Breast epithelium (tissue), 4 donors: ENCODE data around the gene ZC3H7B. TPM values are rescaled to one million over a fixed set of nuclear protein-coding genes. Genes with fewer than 3 reads are reported as not detected.

Source experiments
- DNase-seq, 2 donors: peaks; one replicate each; pipeline ENCODE4 v3.0.0-alpha.2; 2019; ENCODE audit warnings: low spot score in 2 of 2
- H3K27ac ChIP-seq, 2 donors: fragments of 200-600 bp; sonication (generic) in 1 of 2; one replicate each; pipeline ENCODE4 v1.5.1; 2016 to 2019; ENCODE audit warnings: mild to moderate bottlenecking in 1 of 2
- H3K27me3 ChIP-seq, 2 donors: fragments of 200-600 bp; sonication (generic) in 1 of 2; one replicate each; pipeline versions ENCODE4 v1.5.1 to v1.6.0; 2017 to 2019; ENCODE audit warnings: control low read depth in 1 of 2, mild to moderate bottlenecking in 1 of 2
- H3K36me3 ChIP-seq: fragments of 200-600 bp; one replicate; pipeline ENCODE4 v1.5.1; 2019
- H3K4me1 ChIP-seq, 2 donors: fragments of 200-600 bp; sonication (generic); one replicate each; pipeline ENCODE4 v1.5.1; 2016 to 2019; ENCODE audit warnings: control low read depth in 1 of 2
- H3K4me3 ChIP-seq, 3 donors: fragments of 200-600 bp; sonication (generic); 1 replicate in 2 of 3; 2 replicates in 1 of 3; pipeline ENCODE4 v1.5.1; 2016 to 2019; ENCODE audit warnings: mild to moderate bottlenecking in 3 of 3, moderate library complexity in 2 of 3
- H3K9me3 ChIP-seq, 2 donors: fragments of 200-600 bp; sonication (generic) in 1 of 2; one replicate each; pipeline ENCODE4 v1.5.1; 2016 to 2019; ENCODE audit warnings: control low read depth in 1 of 2
- CTCF ChIP-seq, 3 donors: fragments of 450-650 bp; IDR thresholded peaks; one replicate each; pipeline ENCODE4 v1.5.1; 2016 to 2017; ENCODE audit warnings: antibody characterized with exemption in 3 of 3, mild to moderate bottlenecking in 3 of 3, moderate library complexity in 3 of 3
- POLR2A ChIP-seq: fragments of 450-650 bp; IDR thresholded peaks from one replicate; pipeline ENCODE4 v1.6.1; 2016; ENCODE audit warnings: antibody characterized with exemption, mild to moderate bottlenecking, moderate library complexity
- POLR2AphosphoS5 ChIP-seq, 3 donors: sonication (generic); formaldehyde crosslinking; IDR thresholded peaks; one replicate each; pipeline ENCODE4 v1.6.1; 2017; ENCODE audit warnings: antibody characterized with exemption in 3 of 3
- intact Hi-C: fragments of 100-400 bp; cut with DNase I; formaldehyde crosslinking; loops from one replicate; pipeline ENCODE4 v1.15.1; 2023; ENCODE audit warnings: low total_unique reads
- total RNA-seq, 3 donors: library from RNA; depleted of rRNA; stranded (reverse); fragments of >200 nt; gene quantifications; one replicate each; pipeline ENCODE4 v1.1.0, GENCODE V29; 2016

Gene ZC3H7B
- total RNA-seq, 3 donors from 2014 or later: 24.0 to 33.1 (median 32.2) TPM

GRCh38 chr22:41315586-41315985 is 14.3 kb downstream of the ZC3H7B start:
- no peak overlapping the region for H3K27ac ChIP-seq
- no peaks in the 10 kb centered on the region for H3K27me3 ChIP-seq
- intact Hi-C loops: no loop called here
- TF ChIP-seq POLR2A (no peak), POLR2AphosphoS5 (IDR thresholded peaks at IDR 0.05) (no peak), CTCF (IDR thresholded peaks at IDR 0.05) (no peak)
- H3K9me3 ChIP-seq: no peaks in the 10 kb centered on the region
- DNase-seq: no peak
- H3K4me1 ChIP-seq: no peaks in the 10 kb centered on the region
- no peak overlapping the region for H3K4me3 ChIP-seq
- no peaks in the 10 kb centered on the region for H3K36me3 ChIP-seq

GRCh38 chr22:41320416-41321240 is 19.3 kb downstream of the ZC3H7B start:
- DNase-seq: no peak
- intact Hi-C loops: no loop called here
- no peak overlapping the region for H3K27ac ChIP-seq

GRCh38 chr22:41324821-41325528 is 23.6 kb downstream of the ZC3H7B start:
- no peaks in the 10 kb centered on the region for H3K36me3 ChIP-seq
- H3K4me3 ChIP-seq: no peak overlapping the region
- no peak for TF ChIP-seq CTCF (IDR thresholded peaks at IDR 0.05)
- TF ChIP-seq POLR2AphosphoS5 (IDR thresholded peaks at IDR 0.05): no peak
- TF ChIP-seq POLR2A: no peak
- H3K9me3 ChIP-seq: no peaks in the 10 kb centered on the region
- no peak for DNase-seq
- intact Hi-C loops: no loop called here
- no peaks in the 10 kb centered on the region for H3K4me1 ChIP-seq
- H3K27me3 ChIP-seq: no peaks in the 10 kb centered on the region
- H3K27ac ChIP-seq: no peak overlapping the region

More at GRCh38 chr22:41320416-41321240, 19.3 kb downstream of the ZC3H7B start:
- Histone ChIP-seq H3K9me3 (no peaks in the 10 kb centered on the region), H3K36me3 (no peaks in the 10 kb centered on the region), H3K27me3 (no peaks in the 10 kb centered on the region), H3K4me1 (no peaks in the 10 kb centered on the region), H3K4me3 (no peak overlapping the region)
- TF ChIP-seq CTCF (IDR thresholded peaks at IDR 0.05) (no peak), POLR2A (no peak), POLR2AphosphoS5 (IDR thresholded peaks at IDR 0.05) (no peak)

- H3K27me3 ChIP-seq: no peaks in the 10 kb centered on the region
- H3K4me1 ChIP-seq: no peaks in the 10 kb centered on the region
- H3K4me3 ChIP-seq: no peak overlapping the region
- intact Hi-C loops: no loop called here
- TF ChIP-seq POLR2A: no peak
- no peak for TF ChIP-seq CTCF (IDR thresholded peaks at IDR 0.05)
- no peak for TF ChIP-seq POLR2AphosphoS5 (IDR thresholded peaks at IDR 0.05)
- H3K36me3 ChIP-seq: no peaks in the 10 kb centered on the region
- no peaks in the 10 kb centered on the region for H3K9me3 ChIP-seq
- no peak overlapping the region for H3K27ac ChIP-seq
- no peak for DNase-seq
These were observed 25.8 kb downstream of the ZC3H7B start for GRCh38 chr22:41327124-41327523.

GRCh38 chr22:41330169-41330568 is 28.8 kb downstream of the ZC3H7B start:
- intact Hi-C loops: loop anchor here (10.0 kb wide), 2 partner anchors 115 to 415 kb away; no protein-coding TSS in a partner anchor
- no peak for DNase-seq
- Histone ChIP-seq H3K4me3 (no peak overlapping the region), H3K36me3 (no peaks in the 10 kb centered on the region), H3K27me3 (no peaks in the 10 kb centered on the region), H3K27ac (no peak overlapping the region), H3K4me1 (no peaks in the 10 kb centered on the region), H3K9me3 (no peaks in the 10 kb centered on the region)
- TF ChIP-seq POLR2AphosphoS5 (IDR thresholded peaks at IDR 0.05) (no peak), POLR2A (no peak), CTCF (IDR thresholded peaks at IDR 0.05) (no peak)
